Measurements from ENCODE around the gene NXPH4. TPM values are rescaled to one million over a fixed set of nuclear protein-coding genes. Genes with fewer than 3 reads are reported as not detected.

The NXPH4 gene
- polyA plus RNA-seq, 1 donor from 2014 or later, result 0.53 TPM

DNA sequence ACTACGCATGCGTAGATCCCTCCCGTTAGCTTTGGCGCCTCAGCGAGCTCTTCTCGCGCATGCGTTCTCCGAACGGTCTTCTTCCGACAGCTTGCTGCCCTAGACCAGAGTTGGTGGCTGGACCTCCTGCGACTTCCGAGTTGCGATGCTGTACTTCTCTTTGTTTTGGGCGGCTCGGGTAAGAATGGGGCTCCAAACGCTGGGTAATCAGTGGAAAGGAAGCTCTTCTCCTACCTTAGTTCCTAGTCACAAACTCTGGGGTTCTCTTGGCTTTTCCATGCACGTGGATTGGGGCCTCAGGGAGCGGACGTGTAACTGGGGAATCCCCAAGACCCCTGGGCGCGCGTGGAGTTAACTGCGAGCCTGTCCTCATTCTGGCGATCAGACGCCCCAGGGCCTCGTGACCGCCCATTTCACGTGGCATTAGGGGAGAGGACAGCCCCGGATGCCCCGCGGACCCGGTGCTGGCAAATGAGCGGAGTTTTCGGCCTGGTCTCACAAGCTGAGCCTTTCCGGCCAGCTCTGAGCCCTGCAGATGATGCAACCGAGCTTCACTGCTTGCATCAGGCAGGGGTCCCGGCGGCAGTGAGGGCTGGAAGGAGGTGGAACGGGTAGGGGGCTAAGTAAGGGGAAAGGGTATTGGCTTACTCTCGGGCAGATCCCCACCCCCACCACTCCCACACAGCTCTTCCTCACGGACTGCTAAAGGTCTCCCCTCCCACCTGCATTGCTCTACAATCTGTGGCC is 13.2 kb downstream of the NXPH4 start, which contains the start of gene SHMT2:
Gene SHMT2, plus strand, starts transcription at position 78 of the 747 bp plus-strand sequence. Its CDS starts 68 bp downstream, at position 146.
- Histone ChIP-seq H3K27ac (ENCODE audit: low read length) (no peak within 1 kb of the TSS), H3F3A (ENCODE audit: insufficient read depth, low read length, poor library complexity, severe bottlenecking) (no peaks in the 10 kb centered on the region), H3K4me3 (ENCODE audit: low read length) (peak within 1 kb of the TSS; percentile 79), H3K9me3 (ENCODE audit: low read length) (no peaks in the 10 kb centered on the region), H3K79me2 (replicated peaks; ENCODE audit: insufficient read depth, low read length) (no peaks in the 10 kb centered on the region), H3K36me3 (ENCODE audit: insufficient read depth, low read length) (no peaks in the 10 kb centered on the region), H3K27me3 (ENCODE audit: insufficient read depth, low read depth, low read length) (peaks cover 31% of the 10 kb centered on the region), H3K9me2 (ENCODE audit: insufficient read depth, low read length) (no peaks in the 10 kb centered on the region), H3K9ac (ENCODE audit: low read length) (peak within 1 kb of the TSS; percentile 62), H4K20me1 (ENCODE audit: insufficient read depth) (no peaks in the 10 kb centered on the region), H2AFZ (ENCODE audit: low read depth, low read length) (peak within 1 kb of the TSS; percentile 27), H3K4me2 (ENCODE audit: low read length) (peak within 1 kb of the TSS; percentile 83)
- TF ChIP-seq POLR2AphosphoS5 (IDR thresholded peaks at IDR 0.05), result peak; percentile 39
- TF ChIP-seq, protein P1, sequence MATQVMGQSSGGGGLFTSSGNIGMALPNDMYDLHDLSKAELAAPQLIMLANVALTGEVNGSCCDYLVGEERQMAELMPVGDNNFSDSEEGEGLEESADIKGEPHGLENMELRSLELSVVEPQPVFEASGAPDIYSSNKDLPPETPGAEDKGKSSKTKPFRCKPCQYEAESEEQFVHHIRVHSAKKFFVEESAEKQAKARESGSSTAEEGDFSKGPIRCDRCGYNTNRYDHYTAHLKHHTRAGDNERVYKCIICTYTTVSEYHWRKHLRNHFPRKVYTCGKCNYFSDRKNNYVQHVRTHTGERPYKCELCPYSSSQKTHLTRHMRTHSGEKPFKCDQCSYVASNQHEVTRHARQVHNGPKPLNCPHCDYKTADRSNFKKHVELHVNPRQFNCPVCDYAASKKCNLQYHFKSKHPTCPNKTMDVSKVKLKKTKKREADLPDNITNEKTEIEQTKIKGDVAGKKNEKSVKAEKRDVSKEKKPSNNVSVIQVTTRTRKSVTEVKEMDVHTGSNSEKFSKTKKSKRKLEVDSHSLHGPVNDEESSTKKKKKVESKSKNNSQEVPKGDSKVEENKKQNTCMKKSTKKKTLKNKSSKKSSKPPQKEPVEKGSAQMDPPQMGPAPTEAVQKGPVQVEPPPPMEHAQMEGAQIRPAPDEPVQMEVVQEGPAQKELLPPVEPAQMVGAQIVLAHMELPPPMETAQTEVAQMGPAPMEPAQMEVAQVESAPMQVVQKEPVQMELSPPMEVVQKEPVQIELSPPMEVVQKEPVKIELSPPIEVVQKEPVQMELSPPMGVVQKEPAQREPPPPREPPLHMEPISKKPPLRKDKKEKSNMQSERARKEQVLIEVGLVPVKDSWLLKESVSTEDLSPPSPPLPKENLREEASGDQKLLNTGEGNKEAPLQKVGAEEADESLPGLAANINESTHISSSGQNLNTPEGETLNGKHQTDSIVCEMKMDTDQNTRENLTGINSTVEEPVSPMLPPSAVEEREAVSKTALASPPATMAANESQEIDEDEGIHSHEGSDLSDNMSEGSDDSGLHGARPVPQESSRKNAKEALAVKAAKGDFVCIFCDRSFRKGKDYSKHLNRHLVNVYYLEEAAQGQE (IDR thresholded peaks at IDR 0.05; ENCODE audit: borderline replicate concordance), result no peak
- TF ChIP-seq MXI1 (conservative IDR thresholded peaks at IDR 0.05; ENCODE audit: poor library complexity, severe bottlenecking), result peak; percentile 93

DNA sequence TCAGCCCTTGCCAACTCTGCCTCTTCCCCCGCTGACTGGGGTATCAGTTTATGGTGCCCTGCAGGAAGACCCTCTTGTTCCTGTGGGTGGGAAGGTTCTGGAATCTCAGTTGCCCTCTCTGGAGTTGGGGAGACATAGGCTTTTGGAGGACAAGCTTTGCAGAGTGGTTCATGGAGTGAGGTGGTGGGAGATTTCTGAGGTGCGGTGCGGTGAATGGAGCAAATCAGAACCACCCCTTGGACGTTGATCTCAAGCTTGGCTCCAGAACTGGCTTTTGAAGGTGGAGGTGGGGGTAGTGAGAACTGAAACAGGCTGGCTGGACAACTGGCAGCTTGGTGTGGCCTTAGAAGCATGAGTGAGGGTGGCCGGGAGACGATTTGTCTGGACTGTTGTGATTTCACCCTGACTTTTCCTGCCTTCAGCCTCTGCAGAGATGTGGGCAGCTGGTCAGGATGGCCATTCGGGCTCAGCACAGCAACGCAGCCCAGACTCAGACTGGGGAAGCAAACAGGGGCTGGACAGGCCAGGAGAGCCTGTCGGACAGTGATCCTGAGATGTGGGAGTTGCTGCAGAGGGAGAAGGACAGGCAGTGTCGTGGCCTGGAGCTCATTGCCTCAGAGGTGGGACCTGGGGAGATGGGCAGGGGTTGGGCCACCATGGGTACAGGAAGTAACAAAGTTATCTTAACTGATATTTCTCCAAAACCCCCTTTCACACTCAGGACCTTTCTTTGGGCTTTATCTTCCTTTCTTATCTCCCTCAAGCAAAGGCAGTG is 14.0 kb downstream of the NXPH4 start:
- Histone ChIP-seq H3K79me2 (replicated peaks; ENCODE audit: insufficient read depth, low read length) (no peaks in the 10 kb centered on the region), H3K27ac (ENCODE audit: low read length) (no peak overlapping the region), H3K9me3 (ENCODE audit: low read length) (no peaks in the 10 kb centered on the region), H3K9ac (ENCODE audit: low read length) (peak overlapping the region; percentile 62), H4K20me1 (ENCODE audit: insufficient read depth) (no peaks in the 10 kb centered on the region), H3K4me2 (ENCODE audit: low read length) (peak overlapping the region; percentile 83), H3K27me3 (ENCODE audit: insufficient read depth, low read depth, low read length) (peaks cover 23% of the 10 kb centered on the region), H2AFZ (ENCODE audit: low read depth, low read length) (no peak overlapping the region), H3K4me3 (ENCODE audit: low read length) (peak overlapping the region; percentile 79), H3F3A (ENCODE audit: insufficient read depth, low read length, poor library complexity, severe bottlenecking) (no peaks in the 10 kb centered on the region), H3K9me2 (ENCODE audit: insufficient read depth, low read length) (no peaks in the 10 kb centered on the region), H3K36me3 (ENCODE audit: insufficient read depth, low read length) (no peaks in the 10 kb centered on the region)
- no peak for TF ChIP-seq EZH2 (IDR thresholded peaks at IDR 0.05; ENCODE audit: borderline replicate concordance, insufficient read depth, low read length, poor library complexity, severe bottlenecking)
- TF ChIP-seq POLR2AphosphoS5 (IDR thresholded peaks at IDR 0.05), result no peak
- no peak for TF ChIP-seq RAD21 (conservative IDR thresholded peaks at IDR 0.05)
- no peak for TF ChIP-seq MXI1 (conservative IDR thresholded peaks at IDR 0.05; ENCODE audit: poor library complexity, severe bottlenecking)
- no peak for TF ChIP-seq EP300 (conservative IDR thresholded peaks at IDR 0.05; ENCODE audit: poor library complexity, severe bottlenecking)
- TF ChIP-seq, protein P2, sequence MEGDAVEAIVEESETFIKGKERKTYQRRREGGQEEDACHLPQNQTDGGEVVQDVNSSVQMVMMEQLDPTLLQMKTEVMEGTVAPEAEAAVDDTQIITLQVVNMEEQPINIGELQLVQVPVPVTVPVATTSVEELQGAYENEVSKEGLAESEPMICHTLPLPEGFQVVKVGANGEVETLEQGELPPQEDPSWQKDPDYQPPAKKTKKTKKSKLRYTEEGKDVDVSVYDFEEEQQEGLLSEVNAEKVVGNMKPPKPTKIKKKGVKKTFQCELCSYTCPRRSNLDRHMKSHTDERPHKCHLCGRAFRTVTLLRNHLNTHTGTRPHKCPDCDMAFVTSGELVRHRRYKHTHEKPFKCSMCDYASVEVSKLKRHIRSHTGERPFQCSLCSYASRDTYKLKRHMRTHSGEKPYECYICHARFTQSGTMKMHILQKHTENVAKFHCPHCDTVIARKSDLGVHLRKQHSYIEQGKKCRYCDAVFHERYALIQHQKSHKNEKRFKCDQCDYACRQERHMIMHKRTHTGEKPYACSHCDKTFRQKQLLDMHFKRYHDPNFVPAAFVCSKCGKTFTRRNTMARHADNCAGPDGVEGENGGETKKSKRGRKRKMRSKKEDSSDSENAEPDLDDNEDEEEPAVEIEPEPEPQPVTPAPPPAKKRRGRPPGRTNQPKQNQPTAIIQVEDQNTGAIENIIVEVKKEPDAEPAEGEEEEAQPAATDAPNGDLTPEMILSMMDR (IDR thresholded peaks at IDR 0.05; ENCODE audit: poor library complexity, severe bottlenecking), result no peak
- no peak for TF ChIP-seq SMC3 (conservative IDR thresholded peaks at IDR 0.05; ENCODE audit: poor library complexity)
- TF ChIP-seq TAF1 (IDR thresholded peaks at IDR 0.05; ENCODE audit: low read depth), result no peak
- TF ChIP-seq, protein P1 (IDR thresholded peaks at IDR 0.05; ENCODE audit: borderline replicate concordance), result no peak

Measured in neural cell (in vitro differentiated cells).